Calu3 (cell line): ENCODE measurements around the gene PNMT. TPM values are rescaled to one million over a fixed set of nuclear protein-coding genes. Genes with fewer than 3 reads are reported as not detected.

Source experiments
- BruUV-seq: library from RNA; stranded (reverse); fragments of 400-500 nt; replicated peaks from 2 replicates; lab custom pipeline; 2021; lab: Mats Ljungman, UMichigan
- CTCF ChIA-PET: fragments of 300-600 bp; sonication (Branson Sonifier 250); formaldehyde crosslinking; loops from one replicate; lab custom pipeline; 2022; ENCODE audit warnings: antibody characterized with exemption; lab: Charles Lee
- DNase-seq: peaks from one replicate; pipeline ENCODE4 v3.0.0; 2022
- H3K27ac Mint-ChIP-seq: one replicate; pipeline ENCODE4 v1.8.0; 2022; ENCODE audit warnings: mixed read lengths; ENCODE audit not compliant: unreplicated experiment
- H3K27me3 Mint-ChIP-seq: one replicate; pipeline ENCODE4 v1.8.0; 2022; ENCODE audit warnings: mixed read lengths; ENCODE audit not compliant: unreplicated experiment
- H3K36me3 Mint-ChIP-seq: one replicate; pipeline ENCODE4 v1.8.0; 2022; ENCODE audit warnings: mild to moderate bottlenecking, moderate library complexity, mixed read lengths; ENCODE audit not compliant: insufficient read depth, unreplicated experiment
- H3K4me1 Mint-ChIP-seq: one replicate; pipeline ENCODE4 v1.8.0; 2022; ENCODE audit warnings: mild to moderate bottlenecking, low read depth, mixed read lengths; ENCODE audit not compliant: unreplicated experiment
- H3K4me3 Mint-ChIP-seq: one replicate; pipeline ENCODE4 v1.8.0; 2022; ENCODE audit warnings: mild to moderate bottlenecking, low read depth, moderate library complexity, mixed read lengths; ENCODE audit not compliant: unreplicated experiment
- H3K9me3 Mint-ChIP-seq: one replicate; pipeline ENCODE4 v1.8.0; 2022; ENCODE audit warnings: low read depth, mixed read lengths; ENCODE audit not compliant: unreplicated experiment
- intact Hi-C: fragments of 100-400 bp; cut with micrococcal nuclease; formaldehyde crosslinking; loops from one replicate; pipeline ENCODE4 v1.10.0; 2022; ENCODE audit not compliant: unreplicated experiment
- total RNA-seq: library from RNA; stranded (reverse); gene quantifications from 2 replicates; pipeline ENCODE4 v1.2.3, GENCODE V29; 2022
- TF ChIP-seq, protein P1 (sequence below): fragments of 200-600 bp; IDR thresholded peaks from one replicate; pipeline ENCODE4 v1.8.0; 2022; ENCODE audit warnings: antibody characterized with exemption; ENCODE audit not compliant: unreplicated experiment

The PNMT gene
- total RNA-seq, 1 experiment from 2014 or later, result 1.3 TPM

- no TSS peak for BruUV-seq
- no peaks in the 10 kb centered on the region for H3K9me3 Mint-ChIP-seq
- CTCF ChIA-PET, result interaction anchor here (0.6 to 161.2 kb wide), 23 partner anchors 45 to 435 kb away, joined by 3 to 42089 read pairs (median 7); partner anchors contain the start of genes ERBB2, GRB7, GSDMA and GSDMB
- peak overlapping the region; percentile 8 for H3K27ac Mint-ChIP-seq
- peak; percentile 100 for DNase-seq
- peaks cover 62% of the 10 kb centered on the region for H3K4me1 Mint-ChIP-seq
- intact Hi-C loops, result no loop called here
- peaks cover 82% of the 10 kb centered on the region for H3K36me3 Mint-ChIP-seq
- peaks cover 57% of the 10 kb centered on the region for H3K27me3 Mint-ChIP-seq
- H3K4me3 Mint-ChIP-seq, result peak overlapping the region; percentile 28
- TF ChIP-seq, protein P1, sequence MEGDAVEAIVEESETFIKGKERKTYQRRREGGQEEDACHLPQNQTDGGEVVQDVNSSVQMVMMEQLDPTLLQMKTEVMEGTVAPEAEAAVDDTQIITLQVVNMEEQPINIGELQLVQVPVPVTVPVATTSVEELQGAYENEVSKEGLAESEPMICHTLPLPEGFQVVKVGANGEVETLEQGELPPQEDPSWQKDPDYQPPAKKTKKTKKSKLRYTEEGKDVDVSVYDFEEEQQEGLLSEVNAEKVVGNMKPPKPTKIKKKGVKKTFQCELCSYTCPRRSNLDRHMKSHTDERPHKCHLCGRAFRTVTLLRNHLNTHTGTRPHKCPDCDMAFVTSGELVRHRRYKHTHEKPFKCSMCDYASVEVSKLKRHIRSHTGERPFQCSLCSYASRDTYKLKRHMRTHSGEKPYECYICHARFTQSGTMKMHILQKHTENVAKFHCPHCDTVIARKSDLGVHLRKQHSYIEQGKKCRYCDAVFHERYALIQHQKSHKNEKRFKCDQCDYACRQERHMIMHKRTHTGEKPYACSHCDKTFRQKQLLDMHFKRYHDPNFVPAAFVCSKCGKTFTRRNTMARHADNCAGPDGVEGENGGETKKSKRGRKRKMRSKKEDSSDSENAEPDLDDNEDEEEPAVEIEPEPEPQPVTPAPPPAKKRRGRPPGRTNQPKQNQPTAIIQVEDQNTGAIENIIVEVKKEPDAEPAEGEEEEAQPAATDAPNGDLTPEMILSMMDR, result no peak
These were observed 2.5 kb upstream of the PNMT start for GRCh38 chr17:39665642-39666224.

GRCh38 chr17:39666231-39666600 is 2.0 kb upstream of the PNMT start:
- Mint-ChIP-seq H3K4me1 (peaks cover 62% of the 10 kb centered on the region), H3K27me3 (peaks cover 62% of the 10 kb centered on the region), H3K4me3 (peak overlapping the region; percentile 28), H3K27ac (peak overlapping the region; percentile 1), H3K9me3 (no peaks in the 10 kb centered on the region), H3K36me3 (peaks cover 80% of the 10 kb centered on the region)
- TF ChIP-seq, protein P1, result no peak
- intact Hi-C loops, result no loop called here
- BruUV-seq, result no TSS peak
- peak; percentile 86 for DNase-seq
- CTCF ChIA-PET, result interaction anchor here (0.6 to 161.2 kb wide), 25 partner anchors 46 to 810 kb away, joined by 3 to 42089 read pairs (median 5); partner anchors contain the start of genes ERBB2, GRB7, GSDMA and GSDMB

- Mint-ChIP-seq H3K36me3 (peaks cover 77% of the 10 kb centered on the region), H3K27ac (peak overlapping the region; percentile 6), H3K4me1 (peaks cover 65% of the 10 kb centered on the region), H3K4me3 (peak overlapping the region; percentile 28), H3K27me3 (peaks cover 67% of the 10 kb centered on the region), H3K9me3 (no peaks in the 10 kb centered on the region)
- TF ChIP-seq, protein P1, result no peak
- CTCF ChIA-PET, result interaction anchor here (0.5 to 161.2 kb wide), 32 partner anchors 46 to 1244 kb away, joined by 3 to 42089 read pairs (median 4); partner anchors contain the start of genes ERBB2, GRB7, GSDMA and GSDMB
- intact Hi-C loops, result loop anchor here (1.0 kb wide), 1 partner anchor 283 kb away; no protein-coding TSS in a partner anchor
- DNase-seq, result peak; percentile 97
- BruUV-seq, result no TSS peak
These were observed 1.5 kb upstream of the PNMT start for GRCh38 chr17:39666601-39667261.

DNA sequence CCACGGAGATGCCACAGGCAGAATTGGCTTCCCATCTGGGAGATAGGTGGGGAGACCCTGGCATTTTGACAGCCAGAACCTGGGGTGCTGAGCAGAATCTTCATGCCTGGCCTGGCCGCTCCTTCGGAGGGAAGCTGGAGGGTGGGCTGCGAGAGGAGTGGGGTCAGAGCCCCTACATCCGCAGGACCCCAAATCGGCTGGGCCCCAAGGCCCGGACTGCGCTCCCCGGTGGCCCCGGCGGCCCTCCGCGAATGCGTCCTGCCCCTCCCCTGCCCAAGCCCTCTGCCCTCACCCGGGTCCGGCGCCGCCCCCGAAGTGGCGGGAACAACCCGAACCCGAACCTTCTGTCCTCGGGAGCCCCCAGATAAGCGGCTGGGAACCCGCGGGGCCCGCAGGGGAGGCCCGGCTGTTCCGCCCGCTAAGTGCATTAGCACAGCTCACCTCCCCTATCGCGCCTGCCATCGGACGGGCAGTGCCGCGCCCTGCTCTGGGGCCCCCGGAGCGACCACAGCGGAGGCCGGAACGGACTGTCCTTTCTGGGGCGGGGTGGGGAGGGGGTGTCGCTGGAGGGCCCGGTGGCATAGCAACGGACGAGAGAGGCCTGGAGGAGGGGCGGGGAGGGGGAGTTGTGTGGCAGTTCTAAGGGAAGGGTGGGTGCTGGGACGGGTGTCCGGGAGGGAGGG is 850 bp upstream of the PNMT start:
- Mint-ChIP-seq H3K4me1 (peaks cover 66% of the 10 kb centered on the region), H3K4me3 (peak overlapping the region; percentile 24), H3K9me3 (no peaks in the 10 kb centered on the region), H3K27me3 (peaks cover 69% of the 10 kb centered on the region), H3K36me3 (peaks cover 77% of the 10 kb centered on the region), H3K27ac (peak overlapping the region; percentile 6)
- peak; percentile 96 for DNase-seq
- CTCF ChIA-PET, result interaction anchor here (0.5 to 161.2 kb wide), 30 partner anchors 47 to 1243 kb away, joined by 3 to 42089 read pairs (median 5); partner anchors contain the start of genes ERBB2, GRB7, GSDMA and GSDMB
- intact Hi-C loops, result loop anchor here (1.0 kb wide), 1 partner anchor 282 kb away; no protein-coding TSS in a partner anchor
- TF ChIP-seq, protein P1, result no peak
- no TSS peak for BruUV-seq
